HG03064 (cell line): Measurements from ENCODE around the gene TBC1D5.
"Not testable (repeated sequence)": the region's sequence is repeated elsewhere in the genome, so short reads cannot be mapped to it uniquely, and the experiment has no call there.

Source experiments
- ATAC-seq: cut with Tn5 transposase; IDR thresholded peaks from one replicate; pipeline ENCODE4 v1.9.1; 2021; ENCODE audit warnings: low read depth; ENCODE audit not compliant: unreplicated experiment

Gene TBC1D5

GRCh38 chr3:17742102-17742879, at the start of gene TBC1D5:
Gene TBC1D5, minus strand, starts transcription at chr3:17742631. Its CDS starts 234,061 bp downstream, at chr3:17508570.
- peak; percentile 67 for ATAC-seq

- no peak for ATAC-seq
These were observed 41.0 kb upstream of the TBC1D5 start for GRCh38 chr3:17783426-17783825.

DNA sequence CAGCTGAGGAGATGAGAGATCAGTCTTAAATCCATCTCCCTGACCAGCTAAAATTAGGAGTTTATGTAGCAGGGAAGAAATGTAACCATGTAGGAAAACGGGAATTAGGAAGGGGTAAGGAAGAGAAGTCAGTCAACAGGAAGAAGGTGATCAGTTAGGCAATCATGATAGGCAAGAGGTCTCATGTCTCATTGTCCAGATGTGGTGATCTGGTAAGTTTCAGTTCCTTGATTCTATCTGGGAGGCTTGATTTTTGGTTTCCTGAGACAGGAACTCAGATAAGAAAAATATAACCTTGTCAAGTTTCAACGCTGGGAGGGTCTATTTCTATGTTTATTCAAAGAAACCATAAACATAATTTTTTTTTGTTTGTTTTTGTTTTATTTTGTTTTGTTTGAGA, 40.3 kb upstream of the TBC1D5 start:
- no peak for ATAC-seq

DNA sequence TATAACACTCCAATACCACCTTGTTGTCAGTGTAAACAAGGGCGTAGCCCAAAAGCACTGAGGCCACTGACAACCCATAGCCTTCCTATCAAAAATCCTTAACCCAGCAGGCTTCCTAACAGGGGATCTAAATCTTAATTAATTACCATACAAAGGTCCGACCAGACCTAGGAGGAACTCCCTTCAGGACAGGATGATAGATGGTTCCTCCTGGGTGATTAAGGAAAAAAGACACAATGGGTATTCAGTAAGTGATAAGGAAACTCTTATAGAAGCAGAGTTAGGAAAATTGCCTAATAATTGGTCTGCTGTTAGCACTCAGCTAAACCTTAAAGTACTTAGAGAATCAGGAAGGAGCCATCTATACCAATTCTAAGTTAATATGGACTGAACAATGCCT, 37.9 kb upstream of the TBC1D5 start:
- not testable (repeated sequence) for ATAC-seq

DNA sequence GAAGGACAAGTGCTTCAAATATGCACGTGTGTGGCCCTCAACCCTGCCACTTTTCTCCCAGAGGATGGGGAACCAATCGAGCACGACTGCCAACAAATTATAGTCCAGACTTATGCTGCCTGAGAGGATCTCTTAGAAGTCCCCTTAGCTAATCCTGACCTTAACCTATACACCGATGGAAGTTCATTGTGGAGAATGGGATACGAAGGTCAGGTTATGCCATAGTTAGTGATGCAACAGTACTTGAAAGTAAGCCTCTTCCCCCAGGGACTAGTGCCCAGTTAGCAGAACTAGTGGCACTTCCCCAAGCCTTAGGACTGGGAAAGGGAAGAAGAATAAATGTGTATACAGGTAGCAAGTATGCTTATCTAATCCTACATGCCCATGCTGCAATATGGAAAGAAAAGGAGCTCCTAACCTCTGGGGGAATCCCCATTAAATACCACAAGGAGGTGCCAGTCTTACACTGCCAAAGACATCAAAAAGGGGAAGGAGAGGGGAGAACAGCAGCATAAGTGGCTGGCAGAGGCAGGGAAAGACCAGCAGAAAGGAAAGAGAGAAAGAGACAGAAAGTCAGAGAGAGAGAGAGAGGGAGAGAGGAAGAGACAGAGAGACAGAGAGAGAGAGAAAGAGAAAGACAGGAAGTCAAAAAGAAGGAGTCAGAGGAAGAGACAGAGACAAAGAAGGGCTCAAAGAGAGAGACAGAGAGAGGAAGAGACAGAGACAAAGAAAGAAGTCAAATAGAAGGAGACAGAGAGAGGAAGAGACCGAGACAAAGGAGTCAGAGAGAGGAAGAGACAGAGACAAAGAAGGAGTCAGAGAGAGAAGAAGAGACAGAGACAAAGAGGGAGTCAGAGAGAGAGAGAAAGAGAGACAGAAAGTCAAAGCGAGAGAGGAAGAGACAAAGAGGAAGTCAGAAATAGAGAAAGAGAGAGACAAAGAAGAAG, 37.1 kb upstream of the TBC1D5 start:
- not testable (repeated sequence) for ATAC-seq

DNA sequence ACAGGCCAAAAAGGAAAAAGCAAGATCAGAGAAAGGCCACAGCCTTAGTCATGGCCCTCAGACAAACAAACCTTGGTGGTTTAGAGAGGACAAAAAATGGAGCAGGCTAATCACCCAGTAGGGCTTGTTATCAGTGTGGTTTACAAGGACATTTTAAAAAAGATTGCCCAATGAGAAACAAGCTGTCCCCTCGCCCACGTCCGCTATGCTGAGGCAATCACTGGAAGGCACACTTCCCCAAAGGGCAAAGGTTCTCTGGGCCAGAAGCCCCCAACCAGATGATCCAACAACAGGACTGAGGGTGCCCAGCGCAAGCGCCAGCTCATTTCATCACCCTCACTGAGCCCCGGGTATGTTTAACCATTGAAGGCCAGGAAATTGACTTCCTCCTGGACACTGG, 34.9 kb upstream of the TBC1D5 start:
- not testable (repeated sequence) for ATAC-seq

DNA sequence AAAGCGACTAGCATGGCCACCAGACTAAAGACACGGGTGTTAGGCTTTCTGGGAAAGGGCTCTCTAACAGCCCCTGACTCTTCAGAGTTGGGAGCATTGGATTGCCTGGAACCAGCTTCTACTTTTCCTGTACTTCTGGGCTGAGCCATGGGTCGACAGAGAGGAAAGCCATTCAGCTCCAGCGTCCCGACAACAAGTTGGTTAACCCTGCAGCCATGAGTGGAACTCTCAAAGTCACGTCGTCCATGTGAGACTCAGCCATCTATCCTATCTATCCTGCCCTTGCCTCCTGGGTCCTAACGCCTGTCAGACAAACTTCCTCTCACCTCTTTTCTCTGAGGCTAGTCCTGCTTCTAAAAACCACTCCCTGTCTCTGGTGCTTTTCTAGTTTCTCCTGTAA, 32.6 kb upstream of the TBC1D5 start:
- no peak for ATAC-seq

DNA sequence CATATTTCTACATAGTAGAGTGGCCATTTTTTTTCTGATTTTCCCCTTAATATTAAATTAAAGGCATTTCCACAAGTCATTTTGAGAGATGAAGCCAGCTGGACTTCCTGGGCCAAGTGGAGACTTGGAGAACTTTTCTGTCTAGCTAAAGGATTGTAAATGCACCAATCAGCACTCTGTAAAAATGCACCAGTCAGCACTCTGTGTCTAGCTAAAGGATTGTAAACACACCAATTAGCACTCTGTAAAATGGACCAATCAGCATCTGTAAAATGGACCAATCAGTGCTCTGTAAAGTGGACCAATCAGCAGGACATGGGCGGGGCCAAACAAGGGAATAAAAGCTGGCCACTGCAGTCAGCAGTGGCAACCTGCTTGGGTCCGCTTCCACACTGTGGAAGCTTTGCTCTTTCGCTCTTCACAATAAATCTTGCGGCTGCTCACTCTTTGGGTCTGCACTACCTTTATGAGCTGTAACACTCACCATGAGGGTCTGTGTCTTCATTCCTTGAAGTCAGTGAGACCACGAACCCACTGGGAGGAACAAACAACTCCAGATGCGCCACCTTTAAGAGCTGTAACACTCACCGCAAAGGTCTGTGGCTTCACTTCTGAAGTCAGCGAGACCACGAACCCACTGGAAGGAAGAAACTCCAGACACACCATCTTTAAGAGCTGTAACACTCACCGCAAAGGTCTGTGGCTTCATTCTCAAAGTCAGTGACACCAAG, 31.9 kb upstream of the TBC1D5 start:
- not testable (repeated sequence) for ATAC-seq

DNA sequence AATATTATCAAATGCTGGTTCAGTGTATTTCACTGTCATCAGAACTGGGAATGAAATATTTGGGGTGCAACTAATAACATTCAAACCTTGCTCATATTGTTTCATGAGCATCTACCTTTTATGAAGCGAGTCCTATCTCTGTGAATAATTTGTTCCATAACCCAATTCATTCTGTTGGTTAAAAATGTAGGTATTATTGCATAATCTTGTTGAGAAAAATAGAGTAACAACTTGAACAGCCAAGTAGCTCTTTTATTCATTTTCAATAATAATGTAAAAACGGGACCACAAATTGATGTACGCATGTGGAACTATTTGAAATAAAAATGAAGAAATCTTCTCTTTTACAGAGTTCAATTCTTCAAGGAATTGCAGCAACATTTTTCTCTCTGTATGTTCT, 30.1 kb upstream of the TBC1D5 start:
- no peak for ATAC-seq

DNA sequence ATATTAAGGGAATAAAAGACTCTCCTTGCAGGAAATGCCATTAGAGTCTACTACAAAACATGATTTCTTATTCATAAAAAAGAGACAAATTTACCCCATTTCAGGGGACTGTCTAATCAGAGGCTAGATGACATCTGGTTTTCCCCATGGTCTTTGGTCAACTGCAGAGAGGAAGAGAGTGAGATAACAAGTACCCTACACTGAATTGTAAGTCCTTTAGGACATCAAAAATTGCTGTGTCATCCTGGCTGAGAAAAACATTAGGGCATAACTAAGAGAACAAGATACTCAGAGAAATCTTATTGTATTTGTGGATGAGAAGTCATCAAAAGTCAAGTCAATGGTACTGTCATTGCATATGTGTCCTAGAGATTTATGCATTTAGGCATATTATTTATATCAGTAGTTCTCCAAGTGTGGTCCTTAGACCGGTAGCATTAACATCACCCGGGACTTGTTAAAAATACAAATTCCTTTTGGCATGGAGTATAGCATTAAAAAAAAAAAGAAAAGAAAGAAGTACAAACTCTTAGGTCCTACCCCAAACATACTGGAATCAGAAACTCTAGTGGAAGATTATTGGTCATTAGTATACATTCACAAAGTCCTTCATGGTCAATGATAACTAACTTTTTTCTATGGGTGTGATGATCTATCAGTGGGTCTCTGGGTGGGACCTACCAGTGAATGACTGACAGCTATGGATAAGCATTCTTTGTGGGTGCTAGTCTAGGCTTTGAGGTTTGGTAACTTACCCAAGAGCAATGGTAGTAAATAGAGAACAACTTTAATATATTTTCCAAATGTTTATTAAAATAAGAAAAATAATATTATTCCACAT, 29.0 kb upstream of the TBC1D5 start:
- ATAC-seq, result no peak

GRCh38 chr3:17770682-17771081, 28.3 kb upstream of the TBC1D5 start:
- no peak for ATAC-seq

- peak; percentile 84 for ATAC-seq
These were observed 23.5 kb upstream of the TBC1D5 start for GRCh38 chr3:17765819-17766472.

DNA sequence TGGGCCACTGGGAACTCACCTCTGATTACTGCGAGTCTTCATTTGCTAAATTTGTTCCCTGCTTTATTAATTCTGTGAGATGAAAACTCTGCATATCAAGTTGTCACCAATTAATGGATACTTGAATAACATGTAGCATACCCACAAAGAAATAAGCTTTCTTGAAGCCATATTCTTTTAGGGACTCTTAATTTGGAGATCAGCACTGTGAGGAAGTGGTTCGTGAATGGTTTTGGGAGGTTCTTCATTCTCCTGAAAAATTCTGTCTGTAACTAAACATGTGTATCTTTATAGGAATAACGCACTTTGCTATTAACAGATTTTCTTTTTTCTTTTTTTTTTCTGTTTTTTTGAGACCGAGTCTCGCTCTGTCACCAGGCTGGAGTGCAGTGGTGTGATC, 19.1 kb upstream of the TBC1D5 start:
- no peak for ATAC-seq

DNA sequence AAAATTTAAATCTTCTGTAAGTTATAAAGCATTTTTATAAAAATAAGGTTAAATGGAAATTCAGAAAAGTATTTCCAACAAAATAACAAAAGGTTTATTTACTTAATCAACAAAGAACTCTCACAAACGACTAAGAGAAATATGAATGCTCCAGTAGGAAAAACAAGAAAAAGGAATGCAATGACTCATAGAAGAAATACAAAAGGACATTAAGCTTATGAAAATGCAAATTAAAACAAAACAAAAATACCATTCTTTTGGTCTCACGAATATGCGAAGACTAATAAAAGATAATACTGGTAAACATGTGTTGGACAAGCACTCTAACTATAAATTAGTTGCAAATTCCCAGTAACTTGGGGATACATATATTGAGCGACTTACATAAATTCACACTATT, 17.5 kb upstream of the TBC1D5 start:
- no peak for ATAC-seq

- peak; percentile 80 for ATAC-seq
These were observed 13.4 kb upstream of the TBC1D5 start for GRCh38 chr3:17755836-17756235.

GRCh38 chr3:17753632-17753992, 11.2 kb upstream of the TBC1D5 start:
- ATAC-seq, result no peak

GRCh38 chr3:17752876-17753631, 10.6 kb upstream of the TBC1D5 start:
- ATAC-seq, result no peak

DNA sequence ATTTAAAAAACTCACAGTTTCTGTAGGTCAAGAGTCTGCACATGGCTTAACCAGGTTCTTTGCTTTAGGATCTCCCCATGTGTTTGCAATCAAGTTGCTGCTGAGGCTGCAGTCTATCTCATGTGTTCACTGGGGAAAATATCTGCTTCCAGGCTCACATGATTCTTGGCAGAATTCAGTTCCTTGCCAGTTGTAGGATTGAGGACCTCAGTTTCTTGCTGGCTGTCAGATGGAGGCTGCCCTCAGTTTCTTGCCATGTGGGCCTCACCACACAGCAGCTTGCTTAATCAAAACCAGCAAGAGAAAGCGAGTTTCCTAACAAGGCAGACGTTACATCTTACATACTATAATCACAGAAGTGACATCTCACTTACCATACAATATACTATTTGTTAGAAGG, 10.0 kb upstream of the TBC1D5 start:
- no peak for ATAC-seq
